ENCODE measurements around the gene E2F3. TPM values are rescaled to one million over a fixed set of nuclear protein-coding genes. Genes with fewer than 3 reads are reported as not detected.

Gene E2F3
- total RNA-seq, 2 donors from 2014 or later, result 38.2 TPM

- Histone ChIP-seq H3K27ac (ENCODE audit: low read depth, low read length) (no peak overlapping the region), H3K4me3 (ENCODE audit: low read length) (no peak overlapping the region), H3K27me3 (ENCODE audit: control insufficient read depth, insufficient read depth, low read length, poor library complexity, severe bottlenecking) (no peaks in the 10 kb centered on the region), H3K9ac (ENCODE audit: extremely low read depth, low read length, poor library complexity, severe bottlenecking) (no peak overlapping the region), H3K9me3 (ENCODE audit: control insufficient read depth, low read length) (no peaks in the 10 kb centered on the region), H3K4me1 (ENCODE audit: control insufficient read depth, insufficient read depth, low read length) (peaks cover 9% of the 10 kb centered on the region), H3K36me3 (ENCODE audit: control insufficient read depth, insufficient read depth, low read length) (no peaks in the 10 kb centered on the region)
- Mint-ChIP-seq H3K9me3 (no peaks in the 10 kb centered on the region), H3K36me3 (ENCODE audit: low read depth) (no peaks in the 10 kb centered on the region), H3K4me1 (peaks cover 29% of the 10 kb centered on the region), H3K4me3 (no peak overlapping the region), H3K27me3 (ENCODE audit: insufficient read depth) (peaks cover 8% of the 10 kb centered on the region), H3K27ac (peak overlapping the region; percentile 23)
- TF ChIP-seq CTCF (conservative IDR thresholded peaks at IDR 0.05), result no peak
- WGBS, 2 experiments (ENCODE audit: insufficient coverage in 1 of 2, insufficient read length in 1 of 2), result 83% methylated on average over 1 of the region's 1 CpG; no CpG with 5 or more reads in 1 of the 2 experiments
- DNase-seq, result no peak
Observed at GRCh38 chr6:20367743-20368485, 33.8 kb upstream of the E2F3 start.

- Mint-ChIP-seq H3K9me3 (no peaks in the 10 kb centered on the region), H3K27ac (no peak overlapping the region), H3K27me3 (ENCODE audit: insufficient read depth) (peaks cover 8% of the 10 kb centered on the region), H3K36me3 (ENCODE audit: low read depth) (no peaks in the 10 kb centered on the region), H3K4me3 (no peak overlapping the region), H3K4me1 (peaks cover 26% of the 10 kb centered on the region)
- Histone ChIP-seq H3K27me3 (ENCODE audit: control insufficient read depth, insufficient read depth, low read length, poor library complexity, severe bottlenecking) (no peaks in the 10 kb centered on the region), H3K4me1 (ENCODE audit: control insufficient read depth, insufficient read depth, low read length) (peaks cover 3% of the 10 kb centered on the region), H3K4me3 (ENCODE audit: low read length) (no peak overlapping the region), H3K27ac (ENCODE audit: low read depth, low read length) (no peak overlapping the region), H3K9ac (ENCODE audit: extremely low read depth, low read length, poor library complexity, severe bottlenecking) (no peak overlapping the region), H3K9me3 (ENCODE audit: control insufficient read depth, low read length) (no peaks in the 10 kb centered on the region), H3K36me3 (ENCODE audit: control insufficient read depth, insufficient read depth, low read length) (no peaks in the 10 kb centered on the region)
- no peak for TF ChIP-seq CTCF (conservative IDR thresholded peaks at IDR 0.05)
- 90 to 100% methylated on average over 2 of the region's 2 CpGs for WGBS, 2 experiments (ENCODE audit: insufficient coverage in 1 of 2, insufficient read length in 1 of 2)
- DNase-seq, result no peak
Observed at GRCh38 chr6:20370393-20370792, 31.3 kb upstream of the E2F3 start.

GRCh38 chr6:20370801-20371200 lies 30.9 kb upstream of the E2F3 start:
- no peak overlapping the region for H3K4me3 Mint-ChIP-seq
- H3K4me1 ChIP-seq (ENCODE audit: control insufficient read depth, insufficient read depth, low read length), result peaks cover 3% of the 10 kb centered on the region
- H3K9ac ChIP-seq (ENCODE audit: extremely low read depth, low read length, poor library complexity, severe bottlenecking), result no peak overlapping the region
- no peaks in the 10 kb centered on the region for H3K36me3 ChIP-seq (ENCODE audit: control insufficient read depth, insufficient read depth, low read length)
- no peak for TF ChIP-seq CTCF (conservative IDR thresholded peaks at IDR 0.05)
- H3K27ac Mint-ChIP-seq, result no peak overlapping the region
- H3K27me3 Mint-ChIP-seq (ENCODE audit: insufficient read depth), result peaks cover 8% of the 10 kb centered on the region
- 97 to 100% methylated on average over 4 of the region's 4 CpGs for WGBS, 2 experiments (ENCODE audit: insufficient coverage in 1 of 2, insufficient read length in 1 of 2)
- no peak overlapping the region for H3K27ac ChIP-seq (ENCODE audit: low read depth, low read length)
- no peaks in the 10 kb centered on the region for H3K9me3 Mint-ChIP-seq
- H3K4me3 ChIP-seq (ENCODE audit: low read length), result no peak overlapping the region
- H3K27me3 ChIP-seq (ENCODE audit: control insufficient read depth, insufficient read depth, low read length, poor library complexity, severe bottlenecking), result no peaks in the 10 kb centered on the region
- H3K4me1 Mint-ChIP-seq, result peaks cover 26% of the 10 kb centered on the region
- no peaks in the 10 kb centered on the region for H3K9me3 ChIP-seq (ENCODE audit: control insufficient read depth, low read length)
- H3K36me3 Mint-ChIP-seq (ENCODE audit: low read depth), result no peaks in the 10 kb centered on the region
- no peak for DNase-seq
